ENCODE results near the gene LYSMD4. TPM values are rescaled to one million over a fixed set of nuclear protein-coding genes. Genes with fewer than 3 reads are reported as not detected.

Gene LYSMD4
- total and polyA plus RNA-seq, 2 donors (not counting 1 experiment from before 2014, with no cell fraction given) = 9.7 to 10.3 TPM

DNA sequence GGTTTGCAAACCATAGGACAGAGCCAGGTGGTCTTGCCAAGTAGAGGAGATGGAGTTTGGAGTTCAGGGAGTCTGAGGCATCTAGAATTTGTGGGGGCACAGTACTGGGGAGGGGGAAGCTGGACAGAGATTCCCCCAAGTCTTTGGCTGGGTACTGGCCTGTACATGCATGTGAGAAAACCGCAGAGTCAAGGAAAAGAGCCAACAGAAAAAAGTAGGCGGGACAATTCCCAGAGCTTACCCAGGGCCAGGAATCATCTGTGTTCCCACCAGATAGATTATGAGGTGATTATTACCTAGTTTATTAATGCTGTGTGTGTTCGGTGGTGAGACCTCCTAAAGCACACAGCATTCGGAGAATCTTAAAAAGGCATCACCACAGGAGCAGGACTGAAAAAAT is 11.3 kb downstream of the LYSMD4 start:
- no peak overlapping the region for H3K4me3 ChIP-seq (ENCODE audit: control extremely low read depth in 1 of 5, extremely low read depth in 1 of 5, insufficient read depth in 1 of 5, low read depth in 2 of 5, low read length in 4 of 5)
- peaks cover 22 to 27% of the 10 kb centered on the region in 2 donors for H3K4me1 ChIP-seq (ENCODE audit: control insufficient read depth in 2 of 2, insufficient read depth in 2 of 2, low read length in 2 of 2)
- POLR2A ChIA-PET = no interaction called here
- no peaks in the 10 kb centered on the region for H3K27me3 ChIP-seq (replicated peaks in 1 of 4; ENCODE audit: control extremely low read depth in 1 of 4, control insufficient read depth in 3 of 4, insufficient read depth in 4 of 4, low read length in 3 of 4)
- 100% methylated on average over 4 of the region's 4 CpGs for WGBS (ENCODE audit: insufficient coverage)
- H3K9me3 ChIP-seq (ENCODE audit: control extremely low read depth in 1 of 3, control insufficient read depth in 2 of 3, insufficient read depth in 1 of 3, low read length in 2 of 3) = no peaks in the 10 kb centered on the region
- no peak overlapping the region for H3K4me2 ChIP-seq (replicated peaks; ENCODE audit: low read depth, low read length, poor library complexity, severe bottlenecking)
- DNase-seq = no peak
- no peak overlapping the region for H3K27ac ChIP-seq (ENCODE audit: low read length in 2 of 2)
- no peak for ATAC-seq (ENCODE audit: low read depth)
- intact Hi-C loops (cut with micrococcal nuclease) = no loop called here
- no peaks in the 10 kb centered on the region for H3K36me3 ChIP-seq (replicated peaks in 1 of 2; ENCODE audit: control extremely low read depth in 1 of 2, control insufficient read depth in 1 of 2, extremely low read depth in 1 of 2, insufficient read depth in 2 of 2, low read length in 1 of 2)
- no peak overlapping the region for H3K9ac ChIP-seq (ENCODE audit: low read length)
- Mint-ChIP-seq H3K27me3 (no peaks in the 10 kb centered on the region), H3K4me1 (peaks cover 38% of the 10 kb centered on the region), H3K27ac (no peak overlapping the region), H3K4me3 (no peak overlapping the region), H3K9me3 (ENCODE audit: insufficient read depth) (no peaks in the 10 kb centered on the region)
- no peaks in the 10 kb centered on the region for H4K20me1 ChIP-seq (ENCODE audit: control insufficient read depth, insufficient read depth, low read length, poor library complexity, severe bottlenecking)
- TF ChIP-seq, protein P1, sequence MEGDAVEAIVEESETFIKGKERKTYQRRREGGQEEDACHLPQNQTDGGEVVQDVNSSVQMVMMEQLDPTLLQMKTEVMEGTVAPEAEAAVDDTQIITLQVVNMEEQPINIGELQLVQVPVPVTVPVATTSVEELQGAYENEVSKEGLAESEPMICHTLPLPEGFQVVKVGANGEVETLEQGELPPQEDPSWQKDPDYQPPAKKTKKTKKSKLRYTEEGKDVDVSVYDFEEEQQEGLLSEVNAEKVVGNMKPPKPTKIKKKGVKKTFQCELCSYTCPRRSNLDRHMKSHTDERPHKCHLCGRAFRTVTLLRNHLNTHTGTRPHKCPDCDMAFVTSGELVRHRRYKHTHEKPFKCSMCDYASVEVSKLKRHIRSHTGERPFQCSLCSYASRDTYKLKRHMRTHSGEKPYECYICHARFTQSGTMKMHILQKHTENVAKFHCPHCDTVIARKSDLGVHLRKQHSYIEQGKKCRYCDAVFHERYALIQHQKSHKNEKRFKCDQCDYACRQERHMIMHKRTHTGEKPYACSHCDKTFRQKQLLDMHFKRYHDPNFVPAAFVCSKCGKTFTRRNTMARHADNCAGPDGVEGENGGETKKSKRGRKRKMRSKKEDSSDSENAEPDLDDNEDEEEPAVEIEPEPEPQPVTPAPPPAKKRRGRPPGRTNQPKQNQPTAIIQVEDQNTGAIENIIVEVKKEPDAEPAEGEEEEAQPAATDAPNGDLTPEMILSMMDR (IDR thresholded peaks at IDR 0.05) = no peak
- TF ChIP-seq EZH2 (IDR thresholded peaks at IDR 0.05; ENCODE audit: borderline replicate concordance, insufficient read depth, low read depth, low read length, poor library complexity, severe bottlenecking) = no peak
- CTCF ChIA-PET = interaction anchor here (1.3 kb wide), 1 partner anchor 11 kb away, joined by 3 read pairs; the partner anchor contains the start of gene LYSMD4
- H2AFZ ChIP-seq (ENCODE audit: insufficient read depth, low read depth, low read length, poor library complexity, severe bottlenecking) = no peak overlapping the region
- no peaks in the 10 kb centered on the region for H3K79me2 ChIP-seq (ENCODE audit: control insufficient read depth, insufficient read depth, low read length)

DNA sequence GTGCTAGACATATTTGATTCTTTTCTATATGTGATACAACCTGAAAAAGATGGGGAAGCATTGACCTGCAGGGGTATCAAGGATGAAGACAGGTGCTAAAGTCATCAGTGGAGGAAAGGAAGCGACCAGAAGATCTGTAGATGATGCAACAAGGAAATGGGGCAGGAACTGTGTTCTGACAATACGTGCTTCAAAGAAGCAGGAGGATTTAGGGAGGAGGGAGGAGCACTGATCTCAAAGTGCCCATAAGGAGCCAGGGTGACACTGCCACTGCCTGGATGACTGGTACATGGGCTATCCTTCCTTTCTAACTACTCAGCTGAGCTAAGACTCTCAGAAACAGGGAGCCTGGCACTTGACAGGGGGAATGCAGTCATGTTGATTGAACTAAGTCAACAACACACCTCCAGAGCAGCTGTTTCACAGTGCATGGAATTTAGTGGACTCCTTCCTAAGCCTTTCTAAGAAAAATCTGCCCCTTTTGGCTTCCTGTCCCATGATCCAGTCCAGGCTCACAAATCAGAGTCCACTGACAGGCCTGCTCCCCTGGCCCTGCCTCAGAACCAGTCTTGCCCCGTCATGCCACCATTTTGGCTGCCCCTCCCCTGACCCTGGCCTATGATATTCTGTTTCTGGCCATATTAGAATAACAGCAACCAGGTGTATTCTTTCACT is 12.0 kb downstream of the LYSMD4 start:
- Histone ChIP-seq H3K4me3 (ENCODE audit: control extremely low read depth in 1 of 5, extremely low read depth in 1 of 5, insufficient read depth in 1 of 5, low read depth in 2 of 5, low read length in 4 of 5) (no peak overlapping the region), H3K27me3 (replicated peaks in 1 of 4; ENCODE audit: control extremely low read depth in 1 of 4, control insufficient read depth in 3 of 4, insufficient read depth in 4 of 4, low read length in 3 of 4) (no peaks in the 10 kb centered on the region), H3K4me1 (ENCODE audit: control insufficient read depth in 2 of 2, insufficient read depth in 2 of 2, low read length in 2 of 2) (peaks cover 22 to 27% of the 10 kb centered on the region in 2 donors), H2AFZ (ENCODE audit: insufficient read depth, low read depth, low read length, poor library complexity, severe bottlenecking) (no peak overlapping the region), H3K79me2 (ENCODE audit: control insufficient read depth, insufficient read depth, low read length) (no peaks in the 10 kb centered on the region), H3K36me3 (replicated peaks in 1 of 2; ENCODE audit: control extremely low read depth in 1 of 2, control insufficient read depth in 1 of 2, extremely low read depth in 1 of 2, insufficient read depth in 2 of 2, low read length in 1 of 2) (no peaks in the 10 kb centered on the region), H3K9ac (ENCODE audit: low read length) (no peak overlapping the region), H3K27ac (ENCODE audit: low read length in 2 of 2) (no peak overlapping the region), H3K9me3 (ENCODE audit: control extremely low read depth in 1 of 3, control insufficient read depth in 2 of 3, insufficient read depth in 1 of 3, low read length in 2 of 3) (no peaks in the 10 kb centered on the region), H3K4me2 (replicated peaks; ENCODE audit: low read depth, low read length, poor library complexity, severe bottlenecking) (no peak overlapping the region), H4K20me1 (ENCODE audit: control insufficient read depth, insufficient read depth, low read length, poor library complexity, severe bottlenecking) (no peaks in the 10 kb centered on the region)
- DNase-seq (no peak), ATAC-seq (ENCODE audit: low read depth) (no peak)
- WGBS (ENCODE audit: insufficient coverage) = 72% methylated on average over 3 of the region's 3 CpGs
- Mint-ChIP-seq H3K9me3 (ENCODE audit: insufficient read depth) (no peaks in the 10 kb centered on the region), H3K4me3 (peak overlapping the region; percentile 68), H3K4me1 (peaks cover 41% of the 10 kb centered on the region), H3K27ac (no peak overlapping the region), H3K27me3 (no peaks in the 10 kb centered on the region)
- ChIA-PET POLR2A (no interaction called here), CTCF (no interaction called here)
- intact Hi-C loops (cut with micrococcal nuclease) = no loop called here
- TF ChIP-seq EZH2 (IDR thresholded peaks at IDR 0.05; ENCODE audit: borderline replicate concordance, insufficient read depth, low read depth, low read length, poor library complexity, severe bottlenecking) = no peak
- TF ChIP-seq, protein P1 (IDR thresholded peaks at IDR 0.05) = no peak
